ENCODE results near the gene RHOT1.

DNA sequence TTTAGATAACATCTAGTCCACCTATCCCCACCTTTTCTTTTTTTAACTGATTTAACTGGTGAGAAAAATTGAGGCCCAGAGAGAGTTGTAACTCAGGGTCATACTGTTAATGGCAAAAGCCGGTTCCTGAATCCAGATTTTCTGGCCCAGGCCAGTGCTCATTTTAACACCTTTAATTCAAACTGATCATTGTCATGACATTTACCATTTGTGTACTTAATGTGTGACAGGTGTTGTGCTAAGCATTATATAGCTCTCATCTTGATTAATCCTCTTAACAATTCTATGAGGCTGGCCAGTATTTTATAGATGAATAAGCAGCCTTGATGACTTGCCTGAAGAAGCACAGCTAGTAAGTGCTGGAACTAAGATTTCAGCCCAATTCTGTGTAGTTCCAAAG is 14.4 kb downstream of the RHOT1 start:
- TF ChIP-seq CTCF (IDR thresholded peaks at IDR 0.05 in 8 of 11, conservative IDR thresholded peaks at IDR 0.05 in 3 of 11) (no peak), POLR2A (IDR thresholded peaks at IDR 0.05) (no peak), POLR2AphosphoS5 (IDR thresholded peaks at IDR 0.05) (no peak)
